Colon (tissue), 2 donors: ENCODE results near the gene SLCO6A1.
"Not testable (repeated sequence)": the region's sequence is repeated elsewhere in the genome, so short reads cannot be mapped to it uniquely, and the experiment has no call there.

Experiments
- FAIRE-seq: peaks from 2 replicates; lab custom pipeline; 2012; peaks lifted over from hg19 to GRCh38; lab: Jason Lieb, UNC
- donor health status: control.
- donor health status: control.

Gene SLCO6A1, protein sequence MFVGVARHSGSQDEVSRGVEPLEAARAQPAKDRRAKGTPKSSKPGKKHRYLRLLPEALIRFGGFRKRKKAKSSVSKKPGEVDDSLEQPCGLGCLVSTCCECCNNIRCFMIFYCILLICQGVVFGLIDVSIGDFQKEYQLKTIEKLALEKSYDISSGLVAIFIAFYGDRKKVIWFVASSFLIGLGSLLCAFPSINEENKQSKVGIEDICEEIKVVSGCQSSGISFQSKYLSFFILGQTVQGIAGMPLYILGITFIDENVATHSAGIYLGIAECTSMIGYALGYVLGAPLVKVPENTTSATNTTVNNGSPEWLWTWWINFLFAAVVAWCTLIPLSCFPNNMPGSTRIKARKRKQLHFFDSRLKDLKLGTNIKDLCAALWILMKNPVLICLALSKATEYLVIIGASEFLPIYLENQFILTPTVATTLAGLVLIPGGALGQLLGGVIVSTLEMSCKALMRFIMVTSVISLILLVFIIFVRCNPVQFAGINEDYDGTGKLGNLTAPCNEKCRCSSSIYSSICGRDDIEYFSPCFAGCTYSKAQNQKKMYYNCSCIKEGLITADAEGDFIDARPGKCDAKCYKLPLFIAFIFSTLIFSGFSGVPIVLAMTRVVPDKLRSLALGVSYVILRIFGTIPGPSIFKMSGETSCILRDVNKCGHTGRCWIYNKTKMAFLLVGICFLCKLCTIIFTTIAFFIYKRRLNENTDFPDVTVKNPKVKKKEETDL

DNA sequence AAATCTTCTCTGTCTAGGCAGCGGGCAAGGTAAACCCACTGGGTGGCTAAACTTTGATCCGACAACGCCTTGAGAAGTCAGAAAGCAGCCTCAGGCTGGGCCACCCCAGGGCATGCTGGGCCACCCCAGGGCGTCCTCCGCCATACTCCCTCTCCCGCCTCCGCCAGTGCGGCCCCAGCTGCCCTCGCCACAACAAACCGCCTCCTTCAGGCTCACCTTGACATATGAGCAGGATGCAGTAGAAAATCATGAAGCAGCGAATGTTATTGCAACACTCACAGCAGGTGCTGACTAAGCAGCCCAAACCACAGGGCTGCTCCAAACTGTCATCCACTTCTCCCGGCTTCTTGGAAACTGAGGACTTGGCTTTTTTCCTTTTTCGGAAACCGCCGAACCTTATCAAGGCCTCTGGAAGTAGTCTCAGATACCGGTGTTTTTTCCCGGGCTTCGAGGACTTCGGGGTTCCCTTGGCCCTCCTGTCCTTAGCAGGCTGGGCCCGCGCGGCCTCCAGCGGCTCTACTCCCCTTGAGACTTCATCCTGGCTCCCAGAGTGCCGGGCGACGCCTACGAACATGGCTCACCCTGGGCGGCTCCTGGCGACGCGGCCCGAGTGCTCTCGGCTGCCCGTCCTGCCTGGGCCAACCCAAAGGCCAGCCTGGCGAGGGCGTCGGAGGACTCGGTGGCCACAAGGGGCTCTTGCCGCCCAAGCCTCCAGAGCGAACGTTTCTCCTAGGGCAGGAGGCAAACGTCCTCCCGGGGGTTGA, at the start of gene SLCO6A1:
TSS of gene SLCO6A1 (minus strand) at position 731 of the 764 bp plus-strand sequence. CDS start at position 574, 157 bp downstream.
- FAIRE-seq: no peak

DNA sequence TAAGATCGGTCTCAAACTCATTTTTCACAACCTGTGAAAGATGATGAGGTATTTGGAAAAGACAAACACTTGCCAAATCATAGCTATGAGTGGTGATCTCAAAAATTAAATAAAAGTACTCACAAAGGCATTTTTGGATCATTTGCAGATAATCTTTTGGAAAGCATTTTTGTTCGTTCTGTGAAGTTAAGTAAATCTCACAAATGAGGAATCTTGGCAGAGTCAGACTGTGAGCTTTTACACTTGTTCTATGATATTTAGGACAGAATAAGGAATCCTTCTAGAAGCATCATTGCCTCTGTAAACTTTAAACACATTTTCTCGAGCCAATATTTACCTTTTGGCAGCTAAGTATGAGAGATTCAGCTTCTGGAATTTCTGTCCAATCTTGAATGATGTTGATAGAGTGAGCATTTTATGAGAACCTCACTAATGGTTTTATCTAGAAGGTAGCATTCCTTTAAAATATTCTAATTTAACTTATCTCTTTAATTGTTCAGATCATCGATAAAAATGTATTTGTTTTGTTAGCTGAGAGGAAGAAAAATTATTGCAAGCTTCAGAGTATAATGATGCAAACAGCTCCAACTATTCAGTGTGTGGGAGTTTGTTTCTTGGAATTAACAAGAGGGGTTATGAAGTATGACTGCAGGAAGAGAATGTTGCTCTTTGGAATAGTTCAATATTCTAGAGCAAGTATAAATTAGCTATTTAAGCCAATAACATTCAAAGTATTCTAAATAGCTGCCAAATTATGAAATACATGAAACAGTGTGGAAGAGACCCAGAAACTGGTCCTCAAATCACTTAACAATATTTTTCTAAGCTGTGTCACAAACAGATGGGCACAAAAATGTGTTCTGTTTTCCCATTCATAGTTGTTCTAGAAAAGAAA, 48.6 kb upstream of the SLCO6A1 start:
- no peak for FAIRE-seq

DNA sequence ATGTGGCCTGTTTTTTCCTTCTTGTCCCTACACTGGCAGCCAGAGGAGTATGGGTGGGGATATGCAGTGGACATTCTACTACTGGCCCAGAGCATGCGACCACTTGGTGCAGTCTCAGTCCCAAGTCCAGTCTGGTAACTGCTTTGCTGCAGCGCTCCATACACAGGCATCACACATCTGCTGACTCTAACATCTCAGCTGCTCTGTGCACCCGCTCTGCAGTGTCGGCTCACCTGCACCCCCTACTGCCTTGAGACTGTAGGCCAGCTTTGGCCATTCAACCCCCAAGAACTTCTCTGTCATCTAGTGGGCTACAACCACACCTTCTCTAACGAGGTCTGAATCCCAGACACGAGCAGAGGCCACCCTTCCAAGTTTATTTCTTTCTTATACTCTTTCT, 46.4 kb upstream of the SLCO6A1 start:
- no peak for FAIRE-seq

DNA sequence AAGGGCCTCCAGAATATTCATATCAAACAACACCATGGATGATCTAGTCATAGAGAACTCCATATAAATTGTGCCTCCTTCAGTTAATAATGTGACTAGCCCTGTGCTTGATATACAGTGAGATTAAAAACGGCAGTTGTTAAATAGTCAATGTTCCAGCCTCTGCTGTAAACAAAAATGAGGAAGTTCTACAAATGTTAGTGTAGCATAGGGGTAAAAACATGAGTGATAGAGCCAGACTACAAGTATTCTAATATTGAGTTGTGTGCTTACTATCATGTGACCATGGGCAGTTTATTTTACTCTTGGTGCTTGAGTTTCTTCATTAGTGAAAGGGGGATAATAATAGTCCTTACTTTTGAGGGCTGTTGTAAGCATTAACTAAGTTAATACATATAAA, 43.3 kb upstream of the SLCO6A1 start:
- no peak for FAIRE-seq

DNA sequence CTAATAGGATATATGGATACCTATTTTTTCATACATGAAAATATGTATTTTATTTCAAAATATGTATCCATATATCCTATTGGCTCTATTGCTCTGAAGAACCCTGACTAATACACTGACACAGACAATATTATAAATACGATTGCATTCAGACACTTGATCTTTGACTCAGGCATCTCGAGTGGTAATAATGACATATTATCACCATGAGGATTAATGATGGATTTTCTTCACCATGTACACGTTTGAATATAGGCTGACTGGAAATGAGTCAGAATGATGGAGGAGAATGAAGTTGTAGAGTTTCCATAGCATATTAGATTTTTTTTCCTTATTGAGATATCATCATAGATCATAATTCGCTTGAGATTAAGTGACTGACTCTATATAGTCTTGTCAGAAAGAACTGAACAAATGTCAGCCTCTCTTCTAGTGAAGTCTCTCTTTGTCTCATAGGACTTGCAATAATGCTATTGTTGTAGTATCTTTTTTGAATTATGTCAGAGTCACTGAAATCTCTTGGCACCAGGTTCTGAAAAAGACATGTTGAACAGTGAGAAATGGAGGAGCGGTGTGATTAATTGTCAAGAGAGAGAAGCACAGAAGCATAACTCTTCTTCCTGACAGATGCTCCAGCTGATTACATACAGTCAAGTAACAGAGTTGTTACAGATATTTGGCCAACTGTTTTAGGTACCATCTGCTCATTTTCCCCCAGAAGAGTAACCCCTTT, 41.4 kb upstream of the SLCO6A1 start:
- FAIRE-seq: no peak

DNA sequence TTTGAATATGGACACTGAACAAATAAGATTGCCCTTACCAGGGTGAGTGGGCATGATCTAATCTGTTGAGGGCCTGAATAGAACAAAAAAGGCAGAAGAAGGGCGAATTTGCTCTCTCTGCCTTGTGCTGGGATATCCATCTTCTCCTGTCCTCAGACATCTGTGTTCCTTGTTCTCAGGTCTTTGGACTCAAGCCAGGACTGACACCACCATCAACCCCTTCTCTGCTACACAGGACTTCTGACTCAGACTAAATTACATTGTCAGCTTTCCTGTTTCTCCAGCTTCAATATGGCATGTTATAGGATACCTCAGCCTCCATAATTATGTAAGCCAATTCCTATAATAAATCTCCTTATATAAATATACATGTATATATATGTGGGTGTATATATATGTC, 40.8 kb upstream of the SLCO6A1 start:
- FAIRE-seq: no peak

DNA sequence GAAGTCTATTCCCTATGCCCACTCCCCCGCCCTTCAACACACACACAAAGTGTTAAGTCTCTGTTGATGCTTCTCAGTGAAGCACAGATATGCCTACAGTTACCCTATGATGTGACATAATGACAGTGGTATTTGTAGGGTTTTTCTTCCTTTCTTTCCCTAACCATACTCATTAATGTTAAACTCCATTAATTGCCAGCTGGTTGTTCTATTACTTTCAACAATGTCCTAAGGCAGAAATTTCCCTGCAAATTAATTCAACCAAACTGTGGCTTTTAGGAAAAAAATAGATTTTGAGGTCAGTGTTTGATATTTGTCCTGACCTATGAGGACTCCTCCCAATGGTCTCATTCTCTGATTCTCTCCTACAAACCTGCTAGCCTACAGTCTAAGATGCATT, 38.2 kb upstream of the SLCO6A1 start:
- FAIRE-seq: no peak

DNA sequence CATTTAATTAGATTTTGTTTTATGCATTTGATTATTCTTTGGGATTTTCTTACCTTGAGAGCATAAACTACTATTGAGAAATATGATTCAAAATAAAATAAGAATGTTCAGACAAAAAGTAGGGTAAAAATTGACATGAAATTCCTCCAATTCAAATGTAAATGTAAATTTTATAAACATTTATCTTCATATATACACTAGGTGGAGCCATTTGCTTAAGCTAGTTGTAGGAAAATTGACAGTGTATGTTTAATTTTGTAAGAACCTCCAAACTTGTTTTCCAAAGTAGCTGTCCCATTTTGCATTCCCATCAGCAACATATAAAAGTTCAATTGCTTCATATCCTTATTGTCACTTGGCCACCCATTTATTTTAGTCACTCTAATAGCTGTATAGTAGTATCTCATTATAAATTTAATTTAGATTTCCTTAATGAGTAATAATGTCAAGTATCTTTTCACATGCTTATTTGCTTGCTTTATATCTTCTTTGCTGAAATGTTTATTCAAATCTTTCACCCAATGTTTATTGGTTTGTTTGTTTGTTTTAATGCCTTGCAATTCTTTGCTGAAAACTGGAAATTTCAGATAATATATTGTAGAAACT, 37.6 kb upstream of the SLCO6A1 start:
- peak; percentile 36 for FAIRE-seq

DNA sequence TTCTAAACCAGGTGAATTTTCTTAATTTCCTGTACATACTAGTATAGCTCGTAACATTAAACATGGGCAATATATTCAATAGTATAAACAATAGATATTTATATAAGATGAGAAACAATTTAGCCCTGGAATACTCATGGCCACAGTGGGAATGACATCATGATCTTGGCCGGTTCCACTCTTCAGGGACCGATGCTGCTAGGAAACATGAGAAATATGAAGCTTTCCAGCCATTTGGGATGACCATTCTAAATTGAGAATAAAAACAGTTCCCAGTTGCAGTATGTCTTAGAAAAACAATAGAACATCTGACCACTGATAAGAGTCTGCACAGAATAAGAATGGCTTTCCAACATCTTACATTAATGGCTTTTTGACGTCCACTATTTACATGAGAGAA, 33.3 kb upstream of the SLCO6A1 start:
- no peak for FAIRE-seq

DNA sequence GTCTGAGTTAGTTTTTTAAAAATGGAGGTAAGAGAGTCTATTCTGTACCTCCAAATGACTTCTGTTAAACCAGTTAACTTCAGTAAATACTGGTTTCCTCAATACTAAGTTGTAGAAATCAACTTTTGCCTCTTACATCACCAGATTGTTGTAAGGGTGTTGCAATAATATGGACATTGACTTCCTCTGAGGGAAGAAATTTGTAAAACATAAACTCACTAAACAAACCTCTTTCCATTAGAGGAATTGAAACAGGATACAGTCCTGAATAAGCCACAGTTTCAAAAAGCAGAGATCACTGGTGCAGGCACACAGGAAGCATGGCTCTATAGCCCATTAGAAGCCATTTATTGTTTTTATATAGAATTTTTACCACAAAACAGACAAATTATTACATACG, 32.7 kb upstream of the SLCO6A1 start:
- FAIRE-seq: no peak

DNA sequence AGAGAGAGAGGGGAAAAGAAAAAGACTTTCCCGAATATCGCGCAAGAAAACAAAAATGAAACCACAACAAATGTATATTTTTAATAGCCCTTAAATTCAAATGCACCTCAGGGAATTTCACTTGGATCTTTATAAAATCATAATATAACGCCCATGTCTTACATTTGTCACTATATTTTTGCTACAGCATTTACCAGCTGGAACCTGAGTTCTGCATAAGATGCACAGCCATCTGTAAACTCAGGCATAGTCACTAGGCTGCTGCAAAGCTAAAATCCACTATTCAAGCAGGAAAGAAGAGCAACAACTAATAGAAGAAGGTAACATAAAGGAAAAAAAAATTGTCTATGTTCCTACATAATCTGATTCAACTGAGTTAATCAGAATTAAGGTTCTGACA, 30.6 kb upstream of the SLCO6A1 start:
- FAIRE-seq: no peak

DNA sequence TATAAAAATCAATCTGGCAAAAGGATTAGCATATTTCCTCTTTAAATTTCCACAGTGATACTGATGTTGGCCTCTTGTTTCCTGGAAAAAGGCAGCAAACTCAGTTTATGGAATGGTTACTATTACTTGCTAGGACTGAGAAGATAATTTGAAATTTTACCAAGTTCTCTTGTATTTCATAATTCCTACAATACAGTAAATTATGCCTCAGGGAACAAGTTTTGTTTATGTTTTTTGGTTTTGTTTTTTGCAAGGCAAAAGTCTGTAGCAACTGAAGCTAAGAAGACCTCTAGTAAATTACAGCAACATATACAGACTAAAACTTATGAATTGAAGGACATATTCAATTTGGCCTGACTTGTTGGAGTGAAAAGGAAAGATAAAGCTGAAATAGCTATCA, 30.2 kb upstream of the SLCO6A1 start:
- no peak for FAIRE-seq

DNA sequence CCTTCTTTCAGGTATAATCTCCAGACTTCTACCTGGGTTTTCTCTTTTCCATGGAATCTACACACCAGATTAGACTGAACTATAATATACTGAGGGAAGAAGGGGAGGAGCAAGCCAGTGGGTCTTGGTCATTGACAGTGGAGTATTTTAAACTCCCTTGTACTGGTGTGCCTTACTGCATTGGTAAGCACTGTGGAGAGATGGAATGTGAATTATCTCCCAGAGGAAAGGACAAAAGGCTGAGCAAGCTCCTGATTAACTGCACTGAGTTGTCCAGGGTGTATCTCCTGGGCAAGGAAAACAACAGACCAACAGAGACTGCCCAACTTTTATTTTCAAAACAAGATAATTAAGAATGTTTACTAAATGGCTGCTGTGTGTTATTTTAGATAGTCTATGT, 29.8 kb upstream of the SLCO6A1 start:
- no peak for FAIRE-seq

DNA sequence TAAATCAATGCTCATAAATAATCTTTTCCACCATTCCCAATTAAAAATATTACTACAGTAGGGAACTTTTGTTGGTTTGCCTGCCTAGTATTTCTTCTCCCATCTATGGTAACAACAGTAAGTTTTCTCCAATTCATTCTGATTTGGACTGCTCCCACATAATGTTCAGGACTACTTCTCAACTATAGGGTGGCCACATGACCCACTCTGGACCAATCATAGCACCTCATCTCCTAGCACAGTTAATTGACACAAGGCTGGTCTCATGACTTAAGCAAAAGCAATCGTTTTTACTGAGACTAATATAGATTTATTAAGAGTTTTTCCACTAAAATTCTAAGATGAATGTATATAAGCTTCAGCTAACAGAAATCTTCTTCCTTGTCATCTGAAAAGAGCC, 28.7 kb upstream of the SLCO6A1 start:
- FAIRE-seq: no peak

DNA sequence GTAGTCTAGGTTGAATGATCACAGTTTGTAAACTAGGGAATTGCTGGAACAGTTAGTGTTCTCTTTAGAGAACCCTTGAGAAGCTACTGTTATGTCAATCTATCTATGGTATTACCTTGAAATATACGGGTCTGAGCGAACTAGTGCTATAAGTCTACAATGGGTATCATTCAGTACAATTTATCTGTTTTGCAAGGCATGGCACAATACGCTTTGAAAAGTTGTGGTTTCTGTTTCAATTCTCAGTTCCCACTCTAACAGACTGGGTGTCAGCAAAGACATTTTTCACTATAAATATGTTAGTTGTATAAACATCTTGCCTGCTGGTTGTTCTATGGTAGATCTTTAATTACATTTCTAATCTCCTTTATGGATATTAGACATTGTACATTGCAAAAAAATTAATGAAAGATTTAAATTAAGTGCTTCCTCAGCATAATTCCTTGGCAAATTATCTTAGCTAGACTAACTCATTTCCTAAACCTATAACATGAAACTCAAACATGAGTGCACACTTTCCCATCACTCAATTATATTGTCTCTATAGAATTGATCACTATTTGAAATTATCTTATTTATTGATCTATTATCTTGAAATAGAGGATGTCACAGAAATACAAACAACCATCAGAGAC, 24.9 kb upstream of the SLCO6A1 start:
- FAIRE-seq: no peak

DNA sequence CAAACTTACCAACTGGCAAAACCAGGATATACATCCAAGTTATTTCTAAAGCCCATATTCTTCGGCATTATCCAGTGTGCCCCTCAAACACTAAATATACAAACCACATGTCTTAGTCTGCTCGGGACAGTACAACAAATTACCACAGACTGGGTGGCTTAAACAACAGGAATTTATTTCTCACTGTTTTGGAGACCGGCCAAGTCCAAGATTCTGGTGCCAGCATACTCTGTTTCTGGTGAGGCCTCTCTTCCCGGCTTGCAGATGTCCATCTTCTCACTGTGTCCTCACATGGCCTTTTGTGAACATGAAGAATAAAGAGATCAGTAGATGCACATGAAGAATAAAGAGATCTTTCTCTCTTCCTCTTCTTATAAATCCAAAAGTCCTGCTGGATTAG, 12.9 kb upstream of the SLCO6A1 start:
- no peak for FAIRE-seq

DNA sequence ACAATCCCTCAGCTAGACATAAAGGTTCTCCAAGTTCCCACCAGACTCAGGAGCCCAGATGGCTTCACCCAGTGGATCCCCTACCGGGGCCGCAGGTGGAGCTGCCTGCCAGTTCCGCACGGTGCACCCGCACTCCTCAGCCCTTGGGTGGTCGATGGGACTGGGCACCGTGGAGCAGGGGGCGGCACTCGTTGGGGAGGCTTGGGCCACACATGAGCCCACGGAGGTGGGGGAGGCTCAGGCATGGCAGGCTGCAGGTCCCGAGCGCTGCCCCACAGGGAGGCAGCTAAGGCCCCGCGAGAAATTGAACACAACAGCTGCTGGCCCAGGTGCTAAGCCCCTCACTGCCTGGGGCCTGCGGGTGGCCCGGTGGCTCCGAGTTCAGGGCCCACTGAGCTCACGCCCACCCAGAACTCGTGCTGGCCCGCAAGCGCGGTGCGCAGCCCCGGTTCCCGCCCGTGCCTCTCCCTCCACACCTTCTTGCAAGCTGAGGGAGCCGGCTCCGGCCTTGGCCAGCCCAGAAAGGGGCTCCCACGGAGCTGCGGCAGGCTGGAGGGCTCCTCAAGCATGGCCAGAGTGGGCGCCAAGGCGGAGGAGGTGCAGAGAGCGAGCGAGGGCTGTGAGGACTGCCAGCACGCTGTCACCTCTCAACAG, 7.4 kb downstream of the SLCO6A1 start:
- not testable (repeated sequence) for FAIRE-seq

DNA sequence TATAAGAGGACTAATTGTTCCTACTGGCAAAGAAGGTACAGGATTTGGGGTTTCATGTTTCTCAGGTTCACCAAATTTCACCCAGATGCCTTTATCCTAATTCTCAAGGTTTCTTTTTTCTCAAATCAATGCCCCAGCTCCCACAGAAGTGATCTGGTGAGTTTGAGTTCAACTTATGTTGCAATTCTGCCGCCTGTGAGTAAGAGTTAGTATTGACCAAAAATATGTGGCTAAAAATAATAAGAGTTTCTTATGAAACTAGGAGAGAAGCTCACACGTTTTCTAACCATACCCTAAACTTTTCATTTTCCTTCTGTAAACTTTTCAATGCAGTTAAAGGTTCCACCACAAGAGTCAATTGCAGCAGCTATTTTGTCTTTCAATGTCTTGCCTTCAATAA, 15.1 kb downstream of the SLCO6A1 start:
- no peak for FAIRE-seq

DNA sequence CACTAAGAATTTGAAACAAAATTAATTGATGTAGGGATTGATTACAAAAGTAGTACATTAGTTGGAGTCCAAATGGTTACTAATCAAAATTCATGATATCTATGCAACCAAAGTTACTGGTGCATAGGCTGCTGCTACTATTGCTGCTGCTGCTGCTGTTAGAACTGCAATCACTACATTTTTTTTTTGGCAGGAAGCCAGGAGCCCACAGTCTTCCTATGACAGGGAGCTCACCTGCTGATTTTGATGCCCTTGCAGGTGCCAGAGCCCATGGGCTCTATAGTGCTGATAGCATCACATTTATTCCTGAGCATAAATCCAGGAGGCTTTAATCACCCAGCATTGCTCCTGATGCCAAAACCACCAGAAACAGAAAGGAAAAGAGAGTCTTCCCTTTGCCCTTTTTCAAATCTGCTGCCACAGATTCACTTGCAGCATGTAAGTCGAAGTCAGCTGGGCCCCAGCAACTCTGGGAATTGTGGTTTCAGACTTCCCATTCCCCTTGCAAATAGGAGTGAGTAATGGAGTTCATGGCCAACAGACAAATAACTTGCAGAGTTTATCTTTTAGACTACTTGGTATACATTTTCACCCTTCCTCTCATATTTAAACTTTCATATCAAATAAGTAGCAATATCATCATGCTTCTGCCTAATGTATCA, 17.6 kb downstream of the SLCO6A1 start:
- no peak for FAIRE-seq
